ENCODE results near the gene TCFL5.

Gene TCFL5

DNA sequence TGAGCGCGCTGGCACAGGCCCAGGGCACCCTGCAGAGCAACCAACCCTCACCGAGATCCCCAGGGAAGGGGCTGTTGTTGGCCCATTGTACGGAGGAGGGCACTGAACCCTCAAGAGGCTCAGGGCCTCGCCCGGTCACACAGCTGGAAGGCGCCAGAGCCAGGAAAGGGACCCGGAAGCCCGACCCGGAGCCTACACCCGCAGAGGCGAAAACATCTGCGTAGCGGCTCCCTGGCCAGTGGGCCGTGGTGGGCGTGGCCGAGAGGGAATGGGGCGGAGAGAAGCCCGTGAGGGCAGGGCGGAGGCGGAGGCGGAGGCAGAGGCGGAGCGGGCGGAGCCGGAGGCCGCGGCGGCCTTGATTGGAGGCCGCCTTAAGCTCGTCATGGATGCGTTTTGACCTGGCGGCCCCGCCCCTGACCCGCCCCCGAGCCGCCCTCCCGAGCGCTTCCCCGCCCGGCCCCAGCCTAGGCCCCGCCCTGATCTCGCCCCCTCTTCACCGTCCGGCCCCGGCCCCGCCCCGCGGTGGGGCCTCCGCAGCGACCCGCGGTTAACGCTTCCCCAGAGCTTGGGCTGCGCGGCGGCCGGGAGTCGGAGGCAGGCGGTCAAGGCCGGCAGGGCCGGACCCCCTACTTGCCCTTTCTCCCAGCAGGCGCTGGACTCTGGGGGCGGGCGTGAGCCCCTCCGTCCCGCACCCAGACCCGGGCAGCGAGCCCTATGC, 67.5 kb downstream of the TCFL5 start:
- DNase-seq: peak; percentile 98

DNA sequence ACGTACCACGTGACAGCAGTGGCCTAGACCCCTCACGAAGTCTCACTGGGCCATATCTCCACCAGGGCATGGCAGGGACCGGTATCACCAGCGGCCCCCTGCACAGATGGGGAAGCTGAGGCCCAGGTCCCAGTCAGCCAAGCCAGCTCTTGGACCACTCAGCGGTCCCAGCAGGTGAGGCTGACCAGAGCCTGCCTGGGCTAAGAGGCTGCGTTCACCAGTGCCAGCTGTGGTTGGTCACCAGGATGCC, 67.9 kb downstream of the TCFL5 start:
- no peak for DNase-seq

DNA sequence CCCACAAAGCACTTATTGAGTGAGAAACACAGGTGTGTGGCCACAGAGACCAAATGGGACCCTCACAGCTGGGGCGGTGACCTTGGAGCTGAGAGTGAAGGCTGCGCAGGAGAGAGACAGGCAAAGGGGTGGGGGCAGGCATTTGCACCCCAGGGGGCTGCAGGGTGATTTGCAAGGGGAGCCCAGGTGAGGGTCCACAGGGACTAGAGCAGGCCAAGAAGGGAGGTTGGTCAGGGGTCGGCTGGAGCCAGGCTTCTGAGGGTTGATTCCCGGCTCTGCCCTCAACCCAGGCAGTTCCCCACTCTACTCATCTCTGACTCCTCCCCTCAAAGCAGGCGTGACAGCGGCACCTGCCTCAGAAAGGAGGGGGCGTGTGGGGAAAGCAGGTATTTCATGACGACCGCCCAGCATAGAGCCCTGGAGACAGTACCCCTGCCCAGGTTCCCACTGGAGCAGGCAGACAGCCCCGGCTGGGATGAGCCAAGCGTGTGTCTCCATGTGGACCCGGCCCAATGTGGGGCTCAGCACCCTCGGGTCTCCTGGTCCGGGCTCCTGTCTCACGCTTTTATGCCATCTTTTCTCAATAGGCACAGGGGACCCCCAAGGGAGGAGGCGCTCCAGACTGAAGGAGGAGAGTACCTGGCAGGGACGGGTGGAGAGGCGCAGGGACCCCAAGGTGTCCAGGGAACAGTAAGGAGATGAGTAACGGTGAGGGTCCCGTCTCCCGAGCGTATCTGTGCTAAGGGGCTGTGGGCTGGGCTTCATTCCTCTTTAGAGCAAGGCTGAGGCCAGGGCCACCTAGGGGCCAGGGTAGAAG, 68.5 kb downstream of the TCFL5 start:
- no peak for DNase-seq

DNA sequence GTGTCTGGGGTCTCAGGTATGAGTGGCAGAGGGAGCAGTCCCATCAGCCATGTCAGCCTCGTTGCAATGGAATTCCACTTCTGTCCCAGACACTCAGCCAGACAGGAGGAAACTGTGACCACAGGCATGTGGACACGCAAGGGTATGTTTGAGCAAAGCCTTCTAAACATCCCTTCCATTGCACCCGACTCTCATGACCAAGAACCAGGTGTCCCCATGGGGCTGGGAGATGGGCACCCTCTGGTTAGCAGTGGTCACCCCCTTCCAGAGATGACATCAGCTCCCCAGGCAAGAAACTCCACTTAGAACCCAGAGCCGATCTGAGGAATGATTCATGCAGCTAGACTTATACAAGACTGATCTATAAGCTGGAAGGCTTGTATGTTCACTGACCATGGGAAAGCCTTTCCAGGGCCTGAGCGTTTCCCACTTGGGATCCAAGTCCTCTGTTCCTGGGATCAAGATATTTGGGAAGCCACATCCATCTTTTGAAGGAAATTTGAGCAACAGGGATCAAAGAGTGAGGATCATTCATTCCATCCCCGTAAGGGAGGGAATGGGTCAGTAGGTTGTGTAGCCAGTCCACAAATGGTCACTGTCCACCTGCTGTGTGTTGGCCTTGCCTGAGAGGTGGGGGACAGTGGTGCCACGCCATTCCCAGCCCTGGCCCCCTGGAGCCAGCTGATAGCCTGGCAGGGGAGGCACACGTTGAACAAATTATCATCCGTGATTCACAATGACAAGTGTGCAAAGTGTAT, 69.3 kb downstream of the TCFL5 start:
- no peak for DNase-seq

DNA sequence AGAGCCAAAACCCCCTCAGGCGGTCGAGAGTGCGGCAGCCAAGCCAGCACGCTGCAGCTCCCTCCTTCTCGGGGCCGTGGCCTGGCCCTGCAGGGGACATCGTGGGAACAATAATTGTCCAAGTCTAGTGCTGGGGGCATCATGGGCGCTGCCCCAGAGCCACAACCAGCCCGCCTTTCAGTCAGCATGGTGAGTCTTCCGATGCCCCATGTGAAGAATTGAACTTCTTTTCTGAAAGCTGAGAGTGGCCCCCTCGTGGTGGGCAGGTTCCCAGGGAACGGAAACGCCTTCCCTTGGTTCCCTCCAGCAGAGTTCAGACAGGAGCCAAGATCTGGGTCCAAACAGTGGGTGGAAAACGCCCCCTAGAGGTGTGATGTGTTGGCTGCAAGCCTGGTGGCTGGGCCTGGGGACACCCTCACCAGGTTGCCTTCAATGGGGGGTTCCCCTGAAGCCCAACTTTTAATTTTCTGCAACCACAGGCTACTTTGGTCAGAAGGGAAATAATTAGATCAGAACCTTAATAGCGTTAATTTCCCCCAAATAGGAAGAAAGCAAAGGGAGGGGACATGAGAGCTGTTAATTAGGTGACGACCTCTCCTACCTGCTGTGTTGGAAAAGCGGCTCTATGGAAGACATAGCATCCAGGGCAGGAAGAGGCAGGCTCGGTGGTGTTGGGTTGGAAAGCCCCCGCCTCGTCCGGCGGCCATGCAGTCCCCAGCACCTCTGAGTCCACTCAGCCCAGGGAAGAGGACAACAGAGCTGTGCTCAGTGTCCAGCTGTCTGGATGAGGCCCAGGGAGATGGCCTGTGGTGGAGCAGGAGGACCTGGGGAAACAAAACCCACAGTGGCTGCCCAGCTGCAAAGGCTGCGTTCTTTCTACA, 70.1 kb downstream of the TCFL5 start:
- DNase-seq: peak; percentile 93
